Endothelial cell of umbilical vein (primary cell): Measurements from ENCODE around the gene NPHS1.

Experiments used
- EZH2 ChIP-seq: IDR thresholded peaks from 2 replicates; pipeline ENCODE4 v1.6.1; 2012; ENCODE audit warnings: borderline replicate concordance, low read depth, mild to moderate bottlenecking, moderate library complexity, low read length, inconsistent platforms; ENCODE audit not compliant: severe bottlenecking
- MYC ChIP-seq: IDR thresholded peaks from one replicate; pipeline ENCODE4 v1.6.1; 2011; ENCODE audit warnings: mild to moderate bottlenecking, low read depth, low read length
- POLR2A ChIP-seq: IDR thresholded peaks from 2 replicates; pipeline ENCODE4 v1.6.1; 2012; ENCODE audit warnings: low read depth, mild to moderate bottlenecking, control low read depth, low read length
- POLR2AphosphoS5 ChIP-seq: IDR thresholded peaks from 2 replicates; pipeline ENCODE4 v1.6.1; 2012; ENCODE audit warnings: low read depth, mild to moderate bottlenecking, control low read depth, low read length, moderate library complexity; ENCODE audit not compliant: insufficient read depth
- TF ChIP-seq, protein P1 (sequence below), 2 donors: IDR thresholded peaks; 1 replicate in 1 of 2; 2 replicates in 1 of 2; pipeline ENCODE4 v1.5.1; 2011; ENCODE audit warnings: low read length in 2 of 2, mild to moderate bottlenecking in 2 of 2, moderate library complexity in 2 of 2, control low read depth in 1 of 2, inconsistent platforms in 1 of 2, low read depth in 1 of 2; ENCODE audit not compliant: insufficient read depth in 1 of 2; ENCODE audit errors: extremely low read depth in 1 of 2
- TF ChIP-seq, protein P2 (sequence below): IDR thresholded peaks from 2 replicates; pipeline ENCODE4 v1.6.1; 2011; ENCODE audit not compliant: insufficient read depth, insufficient read length

DNA sequence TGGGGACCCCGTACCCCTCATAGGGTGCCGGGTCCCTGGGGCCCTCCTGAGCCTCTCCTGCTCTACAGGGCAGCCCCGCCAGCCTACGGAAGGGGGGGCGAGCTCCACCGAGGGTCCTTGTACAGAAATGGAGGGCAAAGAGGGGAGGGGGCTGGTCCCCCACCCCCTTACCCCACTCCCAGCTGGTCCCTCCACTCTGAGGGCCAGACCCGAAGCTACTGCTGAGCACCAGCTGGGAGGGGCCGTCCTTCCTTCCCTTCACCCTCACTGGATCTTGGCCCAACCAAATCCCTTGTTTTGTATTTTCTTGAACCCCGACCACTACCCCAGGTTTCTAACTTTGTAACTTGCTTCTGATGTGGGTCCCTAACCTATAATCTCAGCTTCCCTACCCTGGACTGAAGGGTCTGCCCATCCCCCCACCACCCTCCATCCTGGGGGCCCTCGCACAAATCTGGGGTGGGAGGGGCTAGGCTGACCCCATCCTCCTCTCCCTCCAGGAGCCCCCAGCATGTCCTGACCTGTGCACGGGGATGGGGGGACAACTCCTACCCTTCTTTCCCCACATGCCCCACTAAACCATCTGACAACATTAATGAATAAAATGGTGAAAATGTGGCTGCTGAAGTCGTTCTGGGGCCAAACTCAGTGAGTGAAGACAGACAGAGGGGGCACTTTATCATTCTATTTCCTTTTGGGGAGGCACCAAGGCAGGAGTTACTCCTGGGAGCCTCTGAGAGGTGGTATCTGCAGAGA is 63.9 kb downstream of the NPHS1 start:
- TF ChIP-seq EZH2: no peak
- TF ChIP-seq, protein P1, sequence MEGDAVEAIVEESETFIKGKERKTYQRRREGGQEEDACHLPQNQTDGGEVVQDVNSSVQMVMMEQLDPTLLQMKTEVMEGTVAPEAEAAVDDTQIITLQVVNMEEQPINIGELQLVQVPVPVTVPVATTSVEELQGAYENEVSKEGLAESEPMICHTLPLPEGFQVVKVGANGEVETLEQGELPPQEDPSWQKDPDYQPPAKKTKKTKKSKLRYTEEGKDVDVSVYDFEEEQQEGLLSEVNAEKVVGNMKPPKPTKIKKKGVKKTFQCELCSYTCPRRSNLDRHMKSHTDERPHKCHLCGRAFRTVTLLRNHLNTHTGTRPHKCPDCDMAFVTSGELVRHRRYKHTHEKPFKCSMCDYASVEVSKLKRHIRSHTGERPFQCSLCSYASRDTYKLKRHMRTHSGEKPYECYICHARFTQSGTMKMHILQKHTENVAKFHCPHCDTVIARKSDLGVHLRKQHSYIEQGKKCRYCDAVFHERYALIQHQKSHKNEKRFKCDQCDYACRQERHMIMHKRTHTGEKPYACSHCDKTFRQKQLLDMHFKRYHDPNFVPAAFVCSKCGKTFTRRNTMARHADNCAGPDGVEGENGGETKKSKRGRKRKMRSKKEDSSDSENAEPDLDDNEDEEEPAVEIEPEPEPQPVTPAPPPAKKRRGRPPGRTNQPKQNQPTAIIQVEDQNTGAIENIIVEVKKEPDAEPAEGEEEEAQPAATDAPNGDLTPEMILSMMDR (IDR thresholded peaks at IDR 0.05; ENCODE audit: extremely low read depth in 1 of 2, insufficient read depth in 1 of 2, low read depth in 1 of 2, low read length in 2 of 2): no peak
- TF ChIP-seq POLR2A: no peak
- TF ChIP-seq POLR2AphosphoS5: no peak
- no peak for TF ChIP-seq MYC
- TF ChIP-seq, protein P2, sequence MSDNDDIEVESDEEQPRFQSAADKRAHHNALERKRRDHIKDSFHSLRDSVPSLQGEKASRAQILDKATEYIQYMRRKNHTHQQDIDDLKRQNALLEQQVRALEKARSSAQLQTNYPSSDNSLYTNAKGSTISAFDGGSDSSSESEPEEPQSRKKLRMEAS: no peak
